Endothelial cell (in vitro differentiated cells): ENCODE data around the gene ADIG. TPM values are rescaled to one million over a fixed set of nuclear protein-coding genes. Genes with fewer than 3 reads are reported as not detected.

Experiments
- DNase-seq: peaks from one replicate; pipeline ENCODE4 v3.0.0; 2021; ENCODE audit warnings: low spot score
- H3K27ac Mint-ChIP-seq: one replicate; pipeline ENCODE4 v1.8.0; 2021; ENCODE audit warnings: mixed read lengths, inconsistent platforms; ENCODE audit not compliant: unreplicated experiment
- H3K27me3 Mint-ChIP-seq: one replicate; pipeline ENCODE4 v1.8.0; 2021; ENCODE audit warnings: mild to moderate bottlenecking, moderate library complexity, mixed read lengths, inconsistent platforms; ENCODE audit not compliant: unreplicated experiment
- H3K36me3 Mint-ChIP-seq: one replicate; pipeline ENCODE4 v1.8.0; 2021; ENCODE audit warnings: mild to moderate bottlenecking, low read depth, mixed read lengths, inconsistent platforms; ENCODE audit not compliant: unreplicated experiment
- H3K4me1 Mint-ChIP-seq: one replicate; pipeline ENCODE4 v1.8.0; 2021; ENCODE audit warnings: mild to moderate bottlenecking, mixed read lengths, inconsistent platforms; ENCODE audit not compliant: unreplicated experiment
- H3K4me3 Mint-ChIP-seq: one replicate; pipeline ENCODE4 v1.8.0; 2021; ENCODE audit warnings: mild to moderate bottlenecking, mixed read lengths, inconsistent platforms; ENCODE audit not compliant: unreplicated experiment
- H3K9me3 Mint-ChIP-seq: one replicate; pipeline ENCODE4 v1.8.0; 2021; ENCODE audit warnings: mixed read lengths, inconsistent platforms; ENCODE audit not compliant: unreplicated experiment
- total RNA-seq: library from RNA; stranded (reverse); fragmentation: NEBNext Ultra II Directional; extraction: Animal tissue kit (Norgen Biotek cat#: 25700); gene quantifications from one replicate; pipeline ENCODE4 v1.2.1, GENCODE V29; 2021; ENCODE audit not compliant: unreplicated experiment
- TF ChIP-seq, protein P1 (sequence below): fragments of 200-600 bp; sonication (generic); IDR thresholded peaks from one replicate; pipeline ENCODE4 v1.5.0; 2021; ENCODE audit warnings: antibody characterized with exemption; ENCODE audit not compliant: unreplicated experiment

The ADIG gene
- total RNA-seq, 1 donor from 2014 or later: not detected

GRCh38 chr20:38599410-38599882 is 18.4 kb downstream of the ADIG start:
- Mint-ChIP-seq H3K4me3 (no peak overlapping the region), H3K36me3 (peaks cover 11% of the 10 kb centered on the region), H3K27me3 (peaks cover 8% of the 10 kb centered on the region), H3K27ac (no peak overlapping the region), H3K9me3 (no peaks in the 10 kb centered on the region), H3K4me1 (peaks cover 16% of the 10 kb centered on the region)
- no peak for DNase-seq
- TF ChIP-seq, protein P1, sequence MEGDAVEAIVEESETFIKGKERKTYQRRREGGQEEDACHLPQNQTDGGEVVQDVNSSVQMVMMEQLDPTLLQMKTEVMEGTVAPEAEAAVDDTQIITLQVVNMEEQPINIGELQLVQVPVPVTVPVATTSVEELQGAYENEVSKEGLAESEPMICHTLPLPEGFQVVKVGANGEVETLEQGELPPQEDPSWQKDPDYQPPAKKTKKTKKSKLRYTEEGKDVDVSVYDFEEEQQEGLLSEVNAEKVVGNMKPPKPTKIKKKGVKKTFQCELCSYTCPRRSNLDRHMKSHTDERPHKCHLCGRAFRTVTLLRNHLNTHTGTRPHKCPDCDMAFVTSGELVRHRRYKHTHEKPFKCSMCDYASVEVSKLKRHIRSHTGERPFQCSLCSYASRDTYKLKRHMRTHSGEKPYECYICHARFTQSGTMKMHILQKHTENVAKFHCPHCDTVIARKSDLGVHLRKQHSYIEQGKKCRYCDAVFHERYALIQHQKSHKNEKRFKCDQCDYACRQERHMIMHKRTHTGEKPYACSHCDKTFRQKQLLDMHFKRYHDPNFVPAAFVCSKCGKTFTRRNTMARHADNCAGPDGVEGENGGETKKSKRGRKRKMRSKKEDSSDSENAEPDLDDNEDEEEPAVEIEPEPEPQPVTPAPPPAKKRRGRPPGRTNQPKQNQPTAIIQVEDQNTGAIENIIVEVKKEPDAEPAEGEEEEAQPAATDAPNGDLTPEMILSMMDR: no peak

DNA sequence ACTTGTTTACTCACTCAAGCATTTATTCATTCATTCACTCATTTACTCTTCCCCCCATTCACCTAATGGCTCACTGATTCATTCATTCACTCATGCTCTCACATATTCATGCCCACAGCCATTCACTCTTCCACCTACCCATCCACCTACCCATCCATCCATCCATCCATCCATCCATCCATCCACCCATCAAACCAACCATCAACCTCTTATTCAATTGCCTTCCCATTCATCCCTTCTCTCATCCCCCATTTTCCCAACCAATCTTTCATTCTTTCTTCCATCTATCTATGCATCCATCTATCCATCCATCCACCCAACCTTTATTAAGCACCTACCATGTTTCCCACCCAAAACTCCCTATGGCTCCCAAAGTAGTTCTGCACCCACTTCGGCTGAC is 19.1 kb downstream of the ADIG start:
- Mint-ChIP-seq H3K27me3 (peaks cover 8% of the 10 kb centered on the region), H3K36me3 (peaks cover 11% of the 10 kb centered on the region), H3K4me3 (no peak overlapping the region), H3K9me3 (no peaks in the 10 kb centered on the region), H3K4me1 (peaks cover 20% of the 10 kb centered on the region), H3K27ac (no peak overlapping the region)
- no peak for DNase-seq
- TF ChIP-seq, protein P1: no peak

GRCh38 chr20:38601216-38602184 is 20.5 kb downstream of the ADIG start, which contains the start of gene ARHGAP40:
Gene ARHGAP40 (plus strand): TSS chr20:38601809.
- Mint-ChIP-seq H3K9me3 (no peaks in the 10 kb centered on the region), H3K27me3 (peaks cover 8% of the 10 kb centered on the region), H3K4me3 (peak within 1 kb of the TSS; percentile 80), H3K36me3 (peaks cover 11% of the 10 kb centered on the region), H3K4me1 (peaks cover 22% of the 10 kb centered on the region), H3K27ac (peak within 1 kb of the TSS; percentile 26)
- DNase-seq: peak; percentile 30
- TF ChIP-seq, protein P1: no peak

DNA sequence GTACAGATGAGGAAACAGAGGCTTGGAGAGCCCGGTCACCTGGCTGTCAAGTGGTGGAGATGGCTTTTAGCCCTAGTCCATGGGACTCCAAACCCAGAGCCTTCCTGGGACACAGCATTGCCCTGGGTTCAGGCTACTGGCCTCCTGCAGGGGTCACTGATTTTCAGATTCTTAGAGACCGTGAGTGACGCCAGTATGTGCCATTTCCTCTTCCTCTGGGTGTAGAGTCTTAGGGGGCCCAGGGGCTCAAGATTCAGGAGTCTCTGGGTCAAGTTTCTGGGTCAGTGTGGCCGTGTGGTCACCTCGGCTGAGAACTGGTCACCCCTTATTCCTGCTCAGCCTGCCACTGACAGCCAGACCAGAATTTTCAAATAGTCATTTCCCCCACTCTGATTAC is 21.2 kb downstream of the ADIG start:
- peak overlapping the region; percentile 26 for H3K27ac Mint-ChIP-seq
- H3K4me3 Mint-ChIP-seq: peak overlapping the region; percentile 68
- H3K4me1 Mint-ChIP-seq: peaks cover 22% of the 10 kb centered on the region

More for the DNA sequence above, 21.2 kb downstream of the ADIG start:
- peaks cover 8% of the 10 kb centered on the region for H3K27me3 Mint-ChIP-seq
- no peaks in the 10 kb centered on the region for H3K9me3 Mint-ChIP-seq
- TF ChIP-seq, protein P1: no peak
- H3K36me3 Mint-ChIP-seq: peaks cover 11% of the 10 kb centered on the region
- no peak for DNase-seq
